Heart right ventricle (tissue), 16 donors: ENCODE measurements around the gene FXR2. TPM values are rescaled to one million over a fixed set of nuclear protein-coding genes. Genes with fewer than 3 reads are reported as not detected.

Experiments
- ATAC-seq, 8 donors: fragments of 200-7000 bp; cut with Tn5 transposase; one replicate each; pipeline ENCODE4 v1.9.1; 2020; ENCODE audit warnings: mild to moderate bottlenecking in 8 of 8, moderate library complexity in 8 of 8, moderate number of reproducible peaks in 1 of 8
- DNase-seq, 2 donors: peaks; one replicate each; pipeline ENCODE4 v3.0.0-alpha.2; 2020
- H3K27ac ChIP-seq, 10 donors: fragments of 200-600 bp; sonication (generic) in 2 of 10; one replicate each; pipeline versions ENCODE4 v1.5.0 to v1.8.0; 2020 to 2022; ENCODE audit warnings: mild to moderate bottlenecking in 3 of 10
- H3K27me3 ChIP-seq, 7 donors: fragments of 200-600 bp; one replicate each; pipeline ENCODE4 v1.8.0; 2021 to 2022; ENCODE audit warnings: mild to moderate bottlenecking in 2 of 7
- H3K36me3 ChIP-seq, 9 donors: fragments of 200-600 bp; sonication (generic) in 1 of 9; one replicate each; pipeline versions ENCODE4 v1.5.0 to v1.8.0; 2020 to 2022; ENCODE audit warnings: mild to moderate bottlenecking in 2 of 9
- H3K4me1 ChIP-seq, 9 donors: fragments of 200-600 bp; sonication (generic) in 1 of 9; one replicate each; pipeline versions ENCODE4 v1.5.0 to v1.8.0; 2020 to 2022; ENCODE audit warnings: mild to moderate bottlenecking in 4 of 9
- H3K4me3 ChIP-seq, 10 donors: fragments of 200-600 bp; sonication (generic) in 2 of 10; one replicate each; pipeline versions ENCODE4 v1.5.0 to v1.8.0; 2020 to 2022; ENCODE audit warnings: mild to moderate bottlenecking in 7 of 10, moderate library complexity in 2 of 10
- H3K9me3 ChIP-seq, 11 donors: fragments of 200-600 bp in 10 of 11; sonication (generic) in 2 of 11; one replicate each; pipeline versions ENCODE4 v1.5.0 to v1.8.0; 2013 to 2022; ENCODE audit warnings: mild to moderate bottlenecking in 2 of 11, control low read depth in 1 of 11, moderate library complexity in 1 of 11
- CTCF ChIP-seq, 9 donors: fragments of 200-600 bp; sonication (generic) in 2 of 9; IDR thresholded peaks; one replicate each; pipeline versions ENCODE4 v1.5.0 to v1.8.0; 2021 to 2022; ENCODE audit warnings: antibody characterized with exemption in 9 of 9, mild to moderate bottlenecking in 5 of 9, moderate library complexity in 1 of 9
- WGBS, 2 donors: extraction: QIAGEN DNeasy Blood & Tissue Kit; methylation state at CpG; one replicate each; pipeline ENCODE4 v1.1.7; 2013; ENCODE audit warnings: inconsistent platforms in 1 of 2; 5-methylcytosine and 5-hydroxymethylcytosine counted together
- intact Hi-C, 10 donors: fragments of 100-400 bp; cut with DNase I; formaldehyde crosslinking; loops; one replicate each; pipeline versions ENCODE4 v1.11.1 to v1.14.2; 2022
- polyA plus RNA-seq, 2 donors: library from polyadenylated mRNA; stranded (reverse); fragments of 200-250 nt; gene quantifications; one replicate each; pipeline ENCODE4 v1.2.3, GENCODE V29; 2013
- total RNA-seq, 10 donors: library from RNA; stranded (reverse); fragmentation: NEBNext Ultra II Directional in 3 of 10; extraction: Animal tissue kit (Norgen Biotek cat#: 25700) in 3 of 10; gene quantifications; one replicate each; pipeline versions ENCODE4 v1.2.1 to v1.2.4, GENCODE V29; 2021 to 2023
- donor health status: Arrhythmogenic right ventricular cardiomyopathy.
- donor health status: ischemic (EF 13 %, LVEDD 7.1; RV severe dilation, severe dysfunction).
- donor health status: healthy with polysubstance abuse.
- donor health status: DM: no; HTN: yes; CAD: no.
- donor health status: DM: no; HTN: no; CAD: no.
- donor health status: ischemic (EF 25% LVEDD 6.9; RV normal size, moderate dysfunction).
- donor health status: ischemic (EF 25% LVEDD 5.7; RV mildly dilated, moderate dysfunction).
- donor health status: healthy.
- donor health status: DM: yes; HTN: yes; CAD: no.
- donor health status: Ischemic cardiomyopathy.
- donor health status: ischemic (EF 35%, LVEDD 5.7; RV mildly dilated, moderate dysfunction).
- donor health status: nonischemic (EF 11% LVEDD 7.7; RV severe dilation, severe dysfunction).
- donor health status: DM: yes; HTN: yes; CAD: no.
- donor health status: PGD.
- donor health status: ischemic (EF 29% LVEDD 5.4; RV normal size, mild dysfunction).
- donor health status: nonischemic (EF 23%, LVEDD 6.1; RV moderate dilation, normal function).

The FXR2 gene
- total and polyA plus RNA-seq, 12 donors: 52.2 to 111 (median 90.5) TPM

DNA sequence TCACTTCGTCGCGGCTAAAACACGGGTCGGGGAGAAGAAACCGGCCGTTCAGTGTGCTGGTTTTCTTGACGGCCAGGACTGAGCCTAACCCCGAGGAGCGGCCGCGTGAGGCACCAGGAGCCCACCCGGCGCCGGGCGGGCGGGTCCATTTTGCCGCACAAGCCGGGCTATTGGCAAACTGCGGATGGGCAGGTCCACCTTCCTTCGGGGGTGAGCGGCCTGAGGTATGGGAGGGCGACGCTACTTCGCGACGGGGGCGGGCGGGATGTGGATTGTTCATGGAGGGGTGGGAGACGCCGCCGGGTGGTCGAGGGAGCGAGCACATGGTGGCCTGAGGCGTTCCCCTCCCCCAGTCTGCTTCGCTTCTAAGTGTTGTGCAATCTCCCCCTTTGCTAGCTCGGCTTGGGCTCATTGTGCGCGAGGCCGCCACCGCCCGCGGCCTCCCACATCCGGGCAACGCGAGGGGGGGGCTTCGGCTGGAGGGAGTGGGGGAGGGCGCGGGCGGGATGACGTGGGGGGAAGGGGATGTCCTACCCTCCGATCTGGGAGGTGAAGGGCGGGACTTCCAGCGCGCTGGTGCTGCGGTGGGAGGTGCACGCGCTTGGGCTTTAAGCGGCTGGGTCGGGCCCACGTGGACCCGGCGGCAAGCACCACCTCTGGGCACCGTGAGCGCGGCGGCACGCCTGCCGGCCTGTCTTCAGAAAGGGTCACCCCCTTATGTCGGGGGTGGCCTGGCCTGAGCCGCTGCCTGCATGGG is 41.2 kb downstream of the FXR2 start:
- DNase-seq (peak; percentile 89 to 94), ATAC-seq (peak; percentile 72 to 86 (median 82))
- peaks cover 14 to 61% (median 33%) of the 10 kb centered on the region in 9 donors for H3K4me1 ChIP-seq
- H3K36me3 ChIP-seq: peaks cover 9 to 78% (median 59%) of the 10 kb centered on the region in 9 donors
- H3K9me3 ChIP-seq: no peaks in the 10 kb centered on the region
- WGBS, 2 donors: 1% methylated on average over 70 to 71 of the region's 71 CpGs
- no peak for TF ChIP-seq CTCF (IDR thresholded peaks at IDR 0.05)
- peak overlapping the region; percentile 87 to 100 (median 98) for H3K4me3 ChIP-seq
- no peaks in the 10 kb centered on the region for H3K27me3 ChIP-seq
- H3K27ac ChIP-seq: peak overlapping the region; percentile 95 to 100 (median 99)
- intact Hi-C loops: loop anchor here in 2 of 10 donors (2.0 to 10.0 kb wide), 3 partner anchors 113 to 319 kb away; partner anchors contain the start of genes CTDNEP1 (in 1 of the 2), EIF5A (in 1 of the 2), ELP5 (in 1 of the 2) and TP53 (in 1 of the 2)

DNA sequence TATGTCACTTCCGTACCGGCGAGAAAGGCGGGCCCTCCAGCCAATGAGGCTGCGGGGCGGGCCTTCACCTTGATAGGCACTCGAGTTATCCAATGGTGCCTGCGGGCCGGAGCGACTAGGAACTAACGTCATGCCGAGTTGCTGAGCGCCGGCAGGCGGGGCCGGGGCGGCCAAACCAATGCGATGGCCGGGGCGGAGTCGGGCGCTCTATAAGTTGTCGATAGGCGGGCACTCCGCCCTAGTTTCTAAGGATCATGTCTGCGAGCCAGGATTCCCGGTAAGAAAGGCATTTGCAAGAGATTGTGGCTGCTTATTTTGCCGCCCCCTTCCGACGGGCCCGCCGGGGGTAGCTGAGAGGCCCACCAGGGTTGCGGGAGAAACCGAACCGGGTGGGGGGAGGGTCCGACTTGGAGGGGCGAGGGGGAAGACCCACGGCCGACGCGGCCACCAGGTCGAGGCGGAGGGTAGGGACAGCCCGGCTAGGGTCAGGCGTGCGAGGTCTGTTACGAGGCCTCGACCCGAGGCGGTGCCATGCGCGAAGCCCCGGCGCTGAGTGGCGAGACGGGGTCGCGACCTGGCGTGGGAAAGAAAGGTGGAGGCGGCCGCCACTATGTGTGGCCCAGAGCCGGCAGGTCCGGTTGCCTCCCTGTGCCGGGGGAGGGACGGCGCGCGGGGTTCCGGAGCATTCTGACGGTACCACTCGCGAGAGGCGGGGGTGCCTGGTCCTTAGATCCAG is 41.9 kb downstream of the FXR2 start:
- DNase-seq: peak in 1 of 2 donors; percentile 100
- peak in 1 of 9 donors; percentile 6 for TF ChIP-seq CTCF (IDR thresholded peaks at IDR 0.05)
- Histone ChIP-seq H3K4me3 (peak overlapping the region; percentile 87 to 100 (median 98)), H3K27me3 (no peaks in the 10 kb centered on the region), H3K9me3 (no peaks in the 10 kb centered on the region), H3K36me3 (peaks cover 9 to 75% (median 52%) of the 10 kb centered on the region in 9 donors), H3K4me1 (peaks cover 14 to 53% (median 33%) of the 10 kb centered on the region in 9 donors), H3K27ac (peak overlapping the region; percentile 95 to 100 (median 99))
- ATAC-seq: peak; percentile 93 to 97 (median 94)
- WGBS, 2 donors: 0% methylated on average over 72 to 73 of the region's 73 CpGs
- intact Hi-C loops: loop anchor here in 2 of 10 donors (2.0 to 10.0 kb wide), 3 partner anchors 114 to 318 kb away; partner anchors contain the start of genes CTDNEP1 (in 1 of the 2), EIF5A (in 1 of the 2), ELP5 (in 1 of the 2) and TP53 (in 1 of the 2)

DNA sequence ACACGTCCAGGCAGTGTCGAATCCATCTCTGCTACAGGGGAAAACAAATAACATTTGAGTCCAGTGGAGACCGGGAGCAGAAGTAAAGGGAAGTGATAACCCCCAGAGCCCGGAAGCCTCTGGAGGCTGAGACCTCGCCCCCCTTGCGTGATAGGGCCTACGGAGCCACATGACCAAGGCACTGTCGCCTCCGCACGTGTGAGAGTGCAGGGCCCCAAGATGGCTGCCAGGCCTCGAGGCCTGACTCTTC is 42.4 kb downstream of the FXR2 start:
- Histone ChIP-seq H3K4me3 (peak overlapping the region; percentile 12 to 100 (median 90)), H3K4me1 (peaks cover 14 to 49% (median 33%) of the 10 kb centered on the region in 9 donors), H3K27me3 (no peaks in the 10 kb centered on the region), H3K9me3 (no peaks in the 10 kb centered on the region), H3K36me3 (peaks cover 9 to 74% (median 52%) of the 10 kb centered on the region in 9 donors), H3K27ac (peak overlapping the region; percentile 1 to 99 (median 88))
- intact Hi-C loops: loop anchor here in 2 of 10 donors (2.0 to 10.0 kb wide), 3 partner anchors 115 to 317 kb away; partner anchors contain the start of genes CTDNEP1 (in 1 of the 2), EIF5A (in 1 of the 2), ELP5 (in 1 of the 2) and TP53 (in 1 of the 2)
- ATAC-seq (no peak), DNase-seq (peak in 1 of 2 donors; percentile 99)
- WGBS, 2 donors: 0 to 1% methylated on average over 11 of the region's 11 CpGs
- no peak for TF ChIP-seq CTCF (IDR thresholded peaks at IDR 0.05)

GRCh38 chr17:7570351-7570750 is 44.3 kb downstream of the FXR2 start:
- Histone ChIP-seq H3K27ac (no peak overlapping the region), H3K27me3 (no peaks in the 10 kb centered on the region), H3K4me1 (peaks cover 13 to 30% (median 26%) of the 10 kb centered on the region in 9 donors), H3K4me3 (no peak overlapping the region), H3K36me3 (peaks cover 0 to 74% (median 44%) of the 10 kb centered on the region in 9 donors), H3K9me3 (no peaks in the 10 kb centered on the region)
- ATAC-seq (no peak), DNase-seq (no peak)
- 94 to 96% methylated on average over 10 of the region's 10 CpGs for WGBS, 2 donors
- TF ChIP-seq CTCF (IDR thresholded peaks at IDR 0.05): no peak
- intact Hi-C loops: loop anchor here in 2 of 10 donors (5.0 to 10.0 kb wide), 2 partner anchors 263 to 316 kb away; partner anchors contain the start of genes CTDNEP1 (in 1 of the 2), EIF5A (in 1 of the 2) and ELP5 (in 1 of the 2)
